ENCODE measurements around the gene CTBP1. TPM values are rescaled to one million over a fixed set of nuclear protein-coding genes. Genes with fewer than 3 reads are reported as not detected.
A peak's percentile ranks its signal among the peaks of the same experiment; 100 is the strongest.

Gene CTBP1
- polyA plus RNA-seq, 1 donor (not counting 4 experiments of a cell fraction or from before 2014, with no cell fraction given) = 46.9 TPM

DNA sequence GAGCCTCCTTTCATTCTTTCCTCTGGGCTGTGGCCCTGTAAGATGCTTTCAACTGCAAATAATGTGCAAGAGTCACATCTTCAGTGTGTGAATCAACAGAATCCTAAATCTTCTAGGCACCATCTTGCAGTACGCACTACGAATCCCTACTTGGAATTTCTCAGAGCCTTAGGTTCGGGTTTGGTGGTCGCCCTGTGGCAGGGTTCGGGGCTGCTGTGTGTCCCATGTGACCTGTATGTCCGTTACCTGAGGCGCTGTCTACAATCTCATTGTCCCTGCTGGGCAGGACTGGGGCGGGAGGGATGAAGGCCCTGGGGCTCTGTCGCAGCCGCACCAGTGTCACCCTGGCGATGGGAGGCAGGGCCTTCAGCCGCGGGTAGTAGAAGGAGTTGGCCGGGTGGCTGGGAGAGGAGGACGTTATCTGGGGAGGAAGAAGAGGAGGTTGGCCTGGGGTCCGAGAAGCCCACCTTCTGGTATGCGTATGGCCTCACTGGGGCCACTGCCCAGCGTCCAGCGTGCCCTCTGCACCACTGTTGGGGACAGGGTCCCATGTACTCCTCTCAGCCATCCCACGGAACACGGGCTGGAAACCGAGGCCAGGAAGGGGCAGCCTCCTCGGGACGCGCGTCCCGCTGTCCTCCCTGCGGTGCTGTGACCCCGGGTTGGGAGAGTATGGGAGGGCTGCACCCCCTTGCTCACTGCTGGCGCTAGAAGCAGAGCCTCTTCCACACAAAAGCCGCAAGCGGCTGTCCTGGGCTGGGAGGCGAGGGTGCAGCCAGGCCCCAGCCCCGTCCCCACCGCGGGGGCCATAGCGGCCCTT, 78.6 kb downstream of the CTBP1 start:
- Histone ChIP-seq H3K4me1 (ENCODE audit: control insufficient read depth, extremely low read depth, insufficient read depth, low read length) (peaks cover 6% of the 10 kb centered on the region), H3K4me3 (ENCODE audit: control insufficient read depth in 2 of 3, extremely low read depth in 1 of 3, insufficient read depth in 2 of 3, low read depth in 1 of 3, low read length in 3 of 3) (no peak overlapping the region), H4K20me1 (ENCODE audit: control insufficient read depth, extremely low read depth, insufficient read depth, low read length) (peaks cover 2% of the 10 kb centered on the region), H3K9me1 (ENCODE audit: control insufficient read depth, extremely low read depth, insufficient read depth, low read length) (no peaks in the 10 kb centered on the region), H3K9me3 (ENCODE audit: control insufficient read depth, low read depth, low read length) (no peaks in the 10 kb centered on the region), H3K36me3 (ENCODE audit: control insufficient read depth in 2 of 2, extremely low read depth in 1 of 2, insufficient read depth in 2 of 2, low read length in 2 of 2) (no peaks in the 10 kb centered on the region), H3K79me2 (ENCODE audit: control insufficient read depth, insufficient read depth, low read length) (no peaks in the 10 kb centered on the region), H3K4me2 (ENCODE audit: control insufficient read depth, extremely low read depth, insufficient read depth, low read depth, low read length) (no peak overlapping the region), H3K27me3 (ENCODE audit: control insufficient read depth, extremely low read depth, insufficient read depth, low read length) (peaks cover 69% of the 10 kb centered on the region), H3K9ac (ENCODE audit: control insufficient read depth, extremely low read depth, insufficient read depth, low read length) (no peak overlapping the region), H2AFZ (ENCODE audit: control insufficient read depth, low read length) (no peak overlapping the region), H3K27ac (ENCODE audit: control insufficient read depth, insufficient read depth, low read length) (no peak overlapping the region)
- no peak for DNase-seq (ENCODE audit: low read depth, low spot score)
- dilution Hi-C loops (cut with MboI; ENCODE audit: extremely low pct_ligation_motif_present, low sequenced_read_pairs) = no loop called here
- TF ChIP-seq, protein P1, sequence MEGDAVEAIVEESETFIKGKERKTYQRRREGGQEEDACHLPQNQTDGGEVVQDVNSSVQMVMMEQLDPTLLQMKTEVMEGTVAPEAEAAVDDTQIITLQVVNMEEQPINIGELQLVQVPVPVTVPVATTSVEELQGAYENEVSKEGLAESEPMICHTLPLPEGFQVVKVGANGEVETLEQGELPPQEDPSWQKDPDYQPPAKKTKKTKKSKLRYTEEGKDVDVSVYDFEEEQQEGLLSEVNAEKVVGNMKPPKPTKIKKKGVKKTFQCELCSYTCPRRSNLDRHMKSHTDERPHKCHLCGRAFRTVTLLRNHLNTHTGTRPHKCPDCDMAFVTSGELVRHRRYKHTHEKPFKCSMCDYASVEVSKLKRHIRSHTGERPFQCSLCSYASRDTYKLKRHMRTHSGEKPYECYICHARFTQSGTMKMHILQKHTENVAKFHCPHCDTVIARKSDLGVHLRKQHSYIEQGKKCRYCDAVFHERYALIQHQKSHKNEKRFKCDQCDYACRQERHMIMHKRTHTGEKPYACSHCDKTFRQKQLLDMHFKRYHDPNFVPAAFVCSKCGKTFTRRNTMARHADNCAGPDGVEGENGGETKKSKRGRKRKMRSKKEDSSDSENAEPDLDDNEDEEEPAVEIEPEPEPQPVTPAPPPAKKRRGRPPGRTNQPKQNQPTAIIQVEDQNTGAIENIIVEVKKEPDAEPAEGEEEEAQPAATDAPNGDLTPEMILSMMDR (optimal IDR thresholded peaks at IDR 0.05 in 1 of 3, IDR thresholded peaks at IDR 0.05 in 1 of 3, conservative IDR thresholded peaks at IDR 0.05 in 1 of 3; ENCODE audit: extremely low read depth in 1 of 3, insufficient read depth in 2 of 3, low read length in 3 of 3) = no peak
- TF ChIP-seq EZH2 (IDR thresholded peaks at IDR 0.05; ENCODE audit: low read length) = peak; percentile 12
- FAIRE-seq = no peak

DNA sequence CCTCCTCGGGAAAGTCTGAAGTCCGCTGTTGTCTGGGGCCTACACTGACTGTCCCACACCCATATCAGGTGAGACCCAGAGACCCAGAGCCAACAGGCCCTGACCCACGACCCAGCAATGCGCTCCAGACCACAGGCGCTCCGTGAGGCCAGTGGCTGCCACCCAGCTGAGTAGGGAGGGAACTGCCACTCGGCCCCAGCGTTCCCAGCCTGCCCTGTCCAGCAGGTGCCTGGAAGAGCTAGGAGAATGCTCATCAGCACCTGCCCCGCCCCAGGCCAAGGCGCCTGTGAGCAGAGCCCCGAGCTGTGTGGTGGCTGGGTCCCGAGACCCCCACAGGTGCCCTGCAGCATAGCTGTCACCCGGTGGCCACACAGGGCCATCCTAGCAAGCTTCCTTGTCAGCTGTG, 79.2 kb downstream of the CTBP1 start:
- Histone ChIP-seq H2AFZ (ENCODE audit: control insufficient read depth, low read length) (no peak overlapping the region), H3K36me3 (ENCODE audit: control insufficient read depth in 2 of 2, extremely low read depth in 1 of 2, insufficient read depth in 2 of 2, low read length in 2 of 2) (no peaks in the 10 kb centered on the region), H3K27ac (ENCODE audit: control insufficient read depth, insufficient read depth, low read length) (no peak overlapping the region), H3K9me1 (ENCODE audit: control insufficient read depth, extremely low read depth, insufficient read depth, low read length) (no peaks in the 10 kb centered on the region), H3K4me3 (ENCODE audit: control insufficient read depth in 2 of 3, extremely low read depth in 1 of 3, insufficient read depth in 2 of 3, low read depth in 1 of 3, low read length in 3 of 3) (no peak overlapping the region), H3K79me2 (ENCODE audit: control insufficient read depth, insufficient read depth, low read length) (no peaks in the 10 kb centered on the region), H3K9ac (ENCODE audit: control insufficient read depth, extremely low read depth, insufficient read depth, low read length) (no peak overlapping the region), H3K4me2 (ENCODE audit: control insufficient read depth, extremely low read depth, insufficient read depth, low read depth, low read length) (no peak overlapping the region), H3K27me3 (ENCODE audit: control insufficient read depth, extremely low read depth, insufficient read depth, low read length) (peaks cover 65% of the 10 kb centered on the region), H3K4me1 (ENCODE audit: control insufficient read depth, extremely low read depth, insufficient read depth, low read length) (peaks cover 6% of the 10 kb centered on the region), H4K20me1 (ENCODE audit: control insufficient read depth, extremely low read depth, insufficient read depth, low read length) (peaks cover 2% of the 10 kb centered on the region), H3K9me3 (ENCODE audit: control insufficient read depth, low read depth, low read length) (no peaks in the 10 kb centered on the region)
- dilution Hi-C loops (cut with MboI; ENCODE audit: extremely low pct_ligation_motif_present, low sequenced_read_pairs) = no loop called here
- TF ChIP-seq EZH2 (IDR thresholded peaks at IDR 0.05; ENCODE audit: low read length) = no peak
- TF ChIP-seq, protein P1 (optimal IDR thresholded peaks at IDR 0.05 in 1 of 3, IDR thresholded peaks at IDR 0.05 in 1 of 3, conservative IDR thresholded peaks at IDR 0.05 in 1 of 3; ENCODE audit: extremely low read depth in 1 of 3, insufficient read depth in 2 of 3, low read length in 3 of 3) = no peak
- DNase-seq (ENCODE audit: low read depth, low spot score) (no peak), FAIRE-seq (no peak)

Data from keratinocyte (primary cell).